ENCODE results near the gene FTO.
A peak's percentile ranks its signal among the peaks of the same experiment; 100 is the strongest.

FTO gene

DNA sequence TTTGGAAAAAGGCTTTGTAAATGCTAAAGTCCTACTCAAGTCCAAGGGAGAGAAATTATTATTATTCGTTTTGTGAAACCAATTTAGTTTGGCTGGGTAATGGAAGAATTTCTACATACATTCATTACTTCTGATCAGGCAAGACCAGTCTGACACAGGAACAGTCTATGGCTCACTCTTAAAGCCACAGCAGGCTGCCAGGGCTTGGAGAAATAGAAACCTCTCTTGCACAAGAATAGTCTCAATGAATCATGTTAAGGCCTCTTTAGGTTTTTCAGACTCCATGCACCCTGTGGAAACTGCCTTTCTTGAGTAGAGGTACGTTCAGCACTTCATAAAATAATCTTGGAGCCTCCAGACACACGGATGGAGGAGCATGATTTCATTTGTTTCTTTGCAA is 414.9 kb downstream of the FTO start:
- H3K4me3 ChIP-seq (replicated peaks in 1 of 2; ENCODE audit: low read depth in 2 of 2, low read length in 2 of 2): no peak overlapping the region
- peak; percentile 5 to 43 for DNase-seq (ENCODE audit: low read depth in 2 of 2)
- TF ChIP-seq, protein P1, sequence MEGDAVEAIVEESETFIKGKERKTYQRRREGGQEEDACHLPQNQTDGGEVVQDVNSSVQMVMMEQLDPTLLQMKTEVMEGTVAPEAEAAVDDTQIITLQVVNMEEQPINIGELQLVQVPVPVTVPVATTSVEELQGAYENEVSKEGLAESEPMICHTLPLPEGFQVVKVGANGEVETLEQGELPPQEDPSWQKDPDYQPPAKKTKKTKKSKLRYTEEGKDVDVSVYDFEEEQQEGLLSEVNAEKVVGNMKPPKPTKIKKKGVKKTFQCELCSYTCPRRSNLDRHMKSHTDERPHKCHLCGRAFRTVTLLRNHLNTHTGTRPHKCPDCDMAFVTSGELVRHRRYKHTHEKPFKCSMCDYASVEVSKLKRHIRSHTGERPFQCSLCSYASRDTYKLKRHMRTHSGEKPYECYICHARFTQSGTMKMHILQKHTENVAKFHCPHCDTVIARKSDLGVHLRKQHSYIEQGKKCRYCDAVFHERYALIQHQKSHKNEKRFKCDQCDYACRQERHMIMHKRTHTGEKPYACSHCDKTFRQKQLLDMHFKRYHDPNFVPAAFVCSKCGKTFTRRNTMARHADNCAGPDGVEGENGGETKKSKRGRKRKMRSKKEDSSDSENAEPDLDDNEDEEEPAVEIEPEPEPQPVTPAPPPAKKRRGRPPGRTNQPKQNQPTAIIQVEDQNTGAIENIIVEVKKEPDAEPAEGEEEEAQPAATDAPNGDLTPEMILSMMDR (IDR thresholded peaks at IDR 0.05; ENCODE audit: low read depth, low read length): no peak

GRCh38 chr16:54120846-54121480 is 417.0 kb downstream of the FTO start:
- no peak for DNase-seq (ENCODE audit: low read depth in 2 of 2)
- TF ChIP-seq, protein P1 (IDR thresholded peaks at IDR 0.05; ENCODE audit: low read depth, low read length): no peak
- H3K4me3 ChIP-seq (replicated peaks in 1 of 2; ENCODE audit: low read depth in 2 of 2, low read length in 2 of 2): no peak overlapping the region

DNA sequence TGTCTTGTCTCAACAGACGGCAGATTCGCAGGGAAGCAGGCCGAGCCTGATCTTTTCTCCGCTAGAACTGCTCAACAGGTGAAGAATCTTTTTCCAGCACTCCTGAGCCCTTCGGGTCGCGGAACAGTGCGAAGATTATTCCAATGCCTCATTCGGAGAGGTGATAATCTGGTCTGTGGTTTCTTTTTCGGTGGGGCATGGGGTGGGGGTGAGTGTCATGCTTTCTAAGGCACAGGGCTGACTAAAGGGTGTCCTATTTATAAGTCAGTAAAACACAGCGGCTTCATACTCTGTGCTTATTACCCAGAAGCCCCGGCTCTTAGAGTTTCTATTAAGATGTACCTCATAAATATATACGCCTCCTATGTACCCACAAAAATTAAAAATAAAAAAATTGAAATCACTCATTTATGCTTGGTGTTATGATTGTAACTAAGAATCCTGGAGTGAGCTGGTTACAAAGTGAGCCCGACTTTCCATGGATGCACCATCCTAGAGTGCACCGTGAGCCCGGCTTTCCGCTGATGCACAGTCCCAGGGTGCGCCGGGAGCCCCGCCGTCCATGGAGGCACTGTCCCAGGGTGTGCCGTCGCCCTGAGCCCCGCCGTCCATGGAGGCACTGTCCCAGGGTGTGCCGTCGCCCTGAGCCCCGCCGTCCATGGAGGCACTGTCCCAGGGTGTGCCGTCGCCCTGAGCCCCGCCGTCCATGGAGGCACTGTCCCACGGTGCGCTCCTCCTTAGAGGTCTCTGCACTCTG is 417.8 kb downstream of the FTO start:
- H3K4me3 ChIP-seq (replicated peaks in 1 of 2; ENCODE audit: low read depth in 2 of 2, low read length in 2 of 2): no peak overlapping the region
- TF ChIP-seq, protein P1 (IDR thresholded peaks at IDR 0.05; ENCODE audit: low read depth, low read length): no peak

DNA sequence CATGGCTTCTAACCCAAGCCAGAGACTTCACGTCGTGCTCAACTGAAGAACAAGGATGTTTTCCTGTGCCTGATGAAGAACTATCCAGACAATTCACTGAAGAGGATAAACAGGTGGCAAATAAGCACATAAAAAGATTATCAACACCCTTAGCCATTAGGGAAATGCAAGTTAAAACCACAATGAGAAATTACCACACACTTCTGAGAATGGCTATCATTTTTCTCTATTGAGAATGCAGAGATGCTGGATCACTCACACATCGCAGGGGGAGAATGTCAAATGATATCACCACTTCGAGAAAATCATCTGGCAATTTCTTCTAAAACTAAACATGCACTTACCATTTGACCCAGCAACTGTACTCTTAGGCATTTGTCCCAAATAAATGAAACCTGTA is 419.8 kb downstream of the FTO start:
- TF ChIP-seq, protein P1 (IDR thresholded peaks at IDR 0.05; ENCODE audit: low read depth, low read length): no peak
- no peak for DNase-seq (ENCODE audit: low read depth in 2 of 2)
- H3K4me3 ChIP-seq (replicated peaks in 1 of 2; ENCODE audit: low read depth in 2 of 2, low read length in 2 of 2): no peak overlapping the region

More for the DNA sequence above, 417.8 kb downstream of the FTO start:
- no peak for DNase-seq (ENCODE audit: low read depth in 2 of 2)

GRCh38 chr16:54125751-54126655 is 422.0 kb downstream of the FTO start:
- no peak for DNase-seq (ENCODE audit: low read depth in 2 of 2)
- no peak overlapping the region for H3K4me3 ChIP-seq (replicated peaks in 1 of 2; ENCODE audit: low read depth in 2 of 2, low read length in 2 of 2)
- TF ChIP-seq, protein P1 (IDR thresholded peaks at IDR 0.05; ENCODE audit: low read depth, low read length): no peak

DNA sequence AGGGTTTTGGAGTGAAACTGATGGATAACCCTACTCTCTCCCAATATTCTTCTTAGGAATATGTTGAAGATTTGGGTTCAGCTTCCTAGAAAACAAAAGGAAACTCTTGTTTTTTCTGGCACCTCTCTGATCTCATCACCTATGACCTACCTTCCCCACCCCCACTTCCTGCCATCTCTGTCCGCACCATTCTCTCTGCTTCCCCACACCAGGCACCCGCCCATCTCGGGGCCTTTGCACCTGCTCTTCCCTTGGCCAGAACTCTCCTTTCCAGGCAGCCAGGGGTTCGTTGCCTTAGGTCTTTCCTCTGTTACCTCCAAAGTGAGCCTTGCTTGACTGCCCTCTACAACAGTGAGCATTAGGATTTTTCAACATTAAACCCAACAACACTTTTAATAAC is 423.0 kb downstream of the FTO start:
- TF ChIP-seq, protein P1 (IDR thresholded peaks at IDR 0.05; ENCODE audit: low read depth, low read length): no peak

More for the DNA sequence above, 423.0 kb downstream of the FTO start:
- no peak overlapping the region for H3K4me3 ChIP-seq (replicated peaks in 1 of 2; ENCODE audit: low read depth in 2 of 2, low read length in 2 of 2)
- DNase-seq (ENCODE audit: low read depth in 2 of 2): no peak
